ENCODE results near the gene LZTR1. TPM values are rescaled to one million over a fixed set of nuclear protein-coding genes. Genes with fewer than 3 reads are reported as not detected.

The LZTR1 gene
- total RNA-seq, 4 donors from 2014 or later, result 37.1 to 67.2 (median 55.7) TPM

- no peak overlapping the region for H3K27ac ChIP-seq
- no peaks in the 10 kb centered on the region for H3K9me3 ChIP-seq
- intact Hi-C loops (cut with DNase I), result no loop called here
- no peaks in the 10 kb centered on the region for H3K27me3 ChIP-seq
- no peak overlapping the region for H3K4me3 ChIP-seq (replicated peaks in 1 of 3)
- TF ChIP-seq CTCF (IDR thresholded peaks at IDR 0.05), result no peak
- no peak for TF ChIP-seq POLR2A (IDR thresholded peaks at IDR 0.05)
- 94 to 95% methylated on average over 23 to 25 of the region's 30 CpGs for WGBS, 2 donors
- no peak for DNase-seq
- no peaks in the 10 kb centered on the region for H3K4me1 ChIP-seq
- peaks cover 19 to 29% of the 10 kb centered on the region in 2 donors for H3K36me3 ChIP-seq
Observed at GRCh38 chr22:20994128-20994901, 12.2 kb downstream of the LZTR1 start.

GRCh38 chr22:20994902-20995241 lies 12.8 kb downstream of the LZTR1 start:
- Histone ChIP-seq H3K36me3 (peaks cover 24 to 32% of the 10 kb centered on the region in 2 donors), H3K27me3 (no peaks in the 10 kb centered on the region), H3K9me3 (no peaks in the 10 kb centered on the region), H3K27ac (no peak overlapping the region), H3K4me1 (peaks cover 0 to 4% of the 10 kb centered on the region in 2 donors), H3K4me3 (replicated peaks in 1 of 3) (no peak overlapping the region)
- intact Hi-C loops (cut with DNase I), result no loop called here
- 87 to 93% methylated on average over 5 to 10 of the region's 10 CpGs for WGBS, 2 donors
- no peak for DNase-seq
- TF ChIP-seq CTCF (IDR thresholded peaks at IDR 0.05) (no peak), POLR2A (IDR thresholded peaks at IDR 0.05) (no peak)

- peaks cover 27 to 32% of the 10 kb centered on the region in 2 donors for H3K36me3 ChIP-seq
- intact Hi-C loops (cut with DNase I), result no loop called here
- H3K4me1 ChIP-seq, result peaks cover 1 to 11% of the 10 kb centered on the region in 2 donors
- DNase-seq, result no peak
- H3K9me3 ChIP-seq, result no peaks in the 10 kb centered on the region
- no peak overlapping the region for H3K27ac ChIP-seq
- no peak overlapping the region for H3K4me3 ChIP-seq (replicated peaks in 1 of 3)
- TF ChIP-seq POLR2A (IDR thresholded peaks at IDR 0.05), result no peak
- no peak for TF ChIP-seq CTCF (IDR thresholded peaks at IDR 0.05)
- WGBS, 2 donors, result 90 to 93% methylated on average over 12 to 20 of the region's 23 CpGs
- no peaks in the 10 kb centered on the region for H3K27me3 ChIP-seq
Observed at GRCh38 chr22:20995329-20996030, 13.4 kb downstream of the LZTR1 start.

GRCh38 chr22:20996031-20996410 lies 13.9 kb downstream of the LZTR1 start:
- no peaks in the 10 kb centered on the region for H3K27me3 ChIP-seq
- H3K9me3 ChIP-seq, result no peaks in the 10 kb centered on the region
- peaks cover 7 to 16% of the 10 kb centered on the region in 2 donors for H3K4me1 ChIP-seq
- H3K36me3 ChIP-seq, result peaks cover 27 to 32% of the 10 kb centered on the region in 2 donors
- no peak for DNase-seq
- H3K27ac ChIP-seq, result no peak overlapping the region
- intact Hi-C loops (cut with DNase I), result no loop called here
- no peak overlapping the region for H3K4me3 ChIP-seq (replicated peaks in 1 of 3)
- 94% methylated on average over 6 of the region's 10 CpGs; no CpG with 5 or more reads in 1 of the 2 donors for WGBS, 2 donors
- TF ChIP-seq CTCF (IDR thresholded peaks at IDR 0.05) (no peak), POLR2A (IDR thresholded peaks at IDR 0.05) (no peak)
